A673 (cell line): ENCODE measurements around the gene ZBTB7B. TPM values are rescaled to one million over a fixed set of nuclear protein-coding genes. Genes with fewer than 3 reads are reported as not detected.
A peak's percentile ranks its signal among the peaks of the same experiment; 100 is the strongest.

Experiments used
- BruUV-seq: library from RNA; stranded (reverse); fragments of 400-500 nt; replicated peaks from 2 replicates; lab custom pipeline; 2021; lab: Mats Ljungman, UMichigan
- CTCF ChIA-PET: fragments of 300-600 bp; sonication (Branson Sonifier 250); formaldehyde crosslinking; loops from one replicate; lab custom pipeline; 2022; ENCODE audit warnings: antibody characterized with exemption; lab: Charles Lee
- POLR2A ChIA-PET: fragments of 300-600 bp; sonication (Branson Sonifier 250); formaldehyde crosslinking; loops from one replicate; lab custom pipeline; 2022; ENCODE audit warnings: antibody characterized with exemption; ENCODE audit not compliant: low non-redundant PET; lab: Charles Lee
- DNase-seq: peaks from one replicate; pipeline ENCODE4 v3.0.0-alpha.2; 2015; ENCODE audit warnings: low spot score
- H3K27ac ChIP-seq: fragments of 200-600 bp; sonication (generic); 2 replicates; pipeline ENCODE4 v1.5.1; 2016; ENCODE audit warnings: mixed run types, low read depth, mild to moderate bottlenecking, mixed read lengths, antibody characterized with exemption, low read length; ENCODE audit not compliant: poor library complexity, severe bottlenecking
- H3K27me3 ChIP-seq: fragments of 200-600 bp; sonication (generic); replicated peaks from 2 replicates; pipeline ENCODE4 v1.6.1; 2017; ENCODE audit warnings: mixed run types, low read depth, mild to moderate bottlenecking, mixed read lengths, antibody characterized with exemption, low read length; ENCODE audit not compliant: insufficient read depth, poor library complexity
- H3K36me3 ChIP-seq: fragments of 200-600 bp; sonication (generic); 2 replicates; pipeline ENCODE4 v1.6.1; 2016; ENCODE audit warnings: mixed run types, mild to moderate bottlenecking, mixed read lengths, antibody characterized with exemption, low read length; ENCODE audit not compliant: insufficient read depth, poor library complexity, severe bottlenecking
- H3K4me1 ChIP-seq: fragments of 200-600 bp; sonication (generic); 2 replicates; pipeline ENCODE4 v1.6.1; 2017; ENCODE audit warnings: mixed run types, mild to moderate bottlenecking, mixed read lengths, antibody characterized with exemption, low read length; ENCODE audit not compliant: insufficient read depth, poor library complexity, severe bottlenecking
- H3K4me3 ChIP-seq: fragments of 200-600 bp; sonication (generic); 2 replicates; pipeline ENCODE4 v1.5.1; 2016; ENCODE audit warnings: low read depth, mixed run types, mild to moderate bottlenecking, mixed read lengths, low read length; ENCODE audit not compliant: poor library complexity, severe bottlenecking
- H3K9me3 ChIP-seq: fragments of 200-600 bp; sonication (generic); 2 replicates; pipeline ENCODE4 v1.6.1; 2016; ENCODE audit warnings: mixed run types, low read depth, mild to moderate bottlenecking, mixed read lengths, antibody characterized with exemption, low read length; ENCODE audit not compliant: poor library complexity, severe bottlenecking
- EZH2 ChIP-seq: fragments of 200-600 bp; sonication (generic); IDR thresholded peaks from 2 replicates; pipeline ENCODE4 v1.6.1; 2017; ENCODE audit warnings: borderline replicate concordance, low read depth, mild to moderate bottlenecking, mixed read lengths, antibody characterized with exemption, low read length; ENCODE audit not compliant: poor library complexity, severe bottlenecking
- intact Hi-C: fragments of 100-400 bp; cut with micrococcal nuclease; formaldehyde crosslinking; loops from one replicate; pipeline ENCODE4 v1.10.0; 2022; ENCODE audit not compliant: unreplicated experiment
- total RNA-seq: library from RNA; stranded (reverse); gene quantifications from 2 replicates; pipeline ENCODE4 v1.2.3, GENCODE V29; 2021
- TF ChIP-seq, protein P1 (sequence below): fragments of 300-800, 200-600 bp; sonication (generic); conservative IDR thresholded peaks from 2 replicates; pipeline ENCODE4 v1.5.1; 2017; ENCODE audit warnings: low read depth, mild to moderate bottlenecking, antibody characterized with exemption, low read length, moderate library complexity, mixed read lengths

ZBTB7B gene
- total RNA-seq, 1 experiment from 2014 or later: 19.2 TPM

DNA sequence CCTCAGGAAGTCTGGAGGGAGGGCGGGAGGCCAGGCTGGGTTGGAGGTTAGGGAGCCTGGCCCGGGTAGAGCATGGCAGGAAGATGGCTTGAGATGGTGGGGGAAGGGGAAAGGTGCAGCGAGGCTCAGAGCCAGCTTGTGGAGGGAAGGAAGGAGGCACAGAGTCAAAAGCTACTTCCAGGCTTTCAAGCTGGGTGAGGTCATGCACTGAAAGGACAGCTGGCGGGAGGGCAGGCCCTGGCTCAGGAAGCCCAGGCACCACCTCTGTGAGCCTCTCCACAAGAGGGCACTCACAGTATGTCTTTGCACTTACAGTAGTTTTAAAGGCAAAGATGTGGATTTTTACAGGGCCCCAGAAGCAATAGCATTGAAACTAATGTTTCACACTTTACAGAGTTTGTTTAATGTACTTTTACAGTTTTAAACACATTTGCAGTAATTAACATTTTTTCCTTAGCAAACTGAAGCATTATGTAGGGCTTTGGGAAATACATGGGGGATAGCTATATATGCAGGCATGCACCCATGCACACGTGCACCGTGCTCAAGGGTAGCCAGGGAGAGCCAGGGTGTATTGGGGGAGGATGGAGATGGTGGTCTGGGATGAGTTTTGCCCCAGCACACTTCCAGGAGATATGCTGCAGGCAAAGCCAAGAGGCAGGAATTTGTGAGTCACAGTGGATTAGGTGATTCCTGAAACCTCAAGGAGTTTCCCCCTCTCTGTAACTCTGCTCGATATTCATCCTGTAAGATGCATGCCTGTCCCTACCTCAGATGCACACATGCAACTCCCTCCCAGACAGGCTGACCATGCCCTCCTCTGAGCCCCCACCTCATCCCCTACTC, 42.4 kb downstream of the ZBTB7B start:
- TF ChIP-seq, protein P1, sequence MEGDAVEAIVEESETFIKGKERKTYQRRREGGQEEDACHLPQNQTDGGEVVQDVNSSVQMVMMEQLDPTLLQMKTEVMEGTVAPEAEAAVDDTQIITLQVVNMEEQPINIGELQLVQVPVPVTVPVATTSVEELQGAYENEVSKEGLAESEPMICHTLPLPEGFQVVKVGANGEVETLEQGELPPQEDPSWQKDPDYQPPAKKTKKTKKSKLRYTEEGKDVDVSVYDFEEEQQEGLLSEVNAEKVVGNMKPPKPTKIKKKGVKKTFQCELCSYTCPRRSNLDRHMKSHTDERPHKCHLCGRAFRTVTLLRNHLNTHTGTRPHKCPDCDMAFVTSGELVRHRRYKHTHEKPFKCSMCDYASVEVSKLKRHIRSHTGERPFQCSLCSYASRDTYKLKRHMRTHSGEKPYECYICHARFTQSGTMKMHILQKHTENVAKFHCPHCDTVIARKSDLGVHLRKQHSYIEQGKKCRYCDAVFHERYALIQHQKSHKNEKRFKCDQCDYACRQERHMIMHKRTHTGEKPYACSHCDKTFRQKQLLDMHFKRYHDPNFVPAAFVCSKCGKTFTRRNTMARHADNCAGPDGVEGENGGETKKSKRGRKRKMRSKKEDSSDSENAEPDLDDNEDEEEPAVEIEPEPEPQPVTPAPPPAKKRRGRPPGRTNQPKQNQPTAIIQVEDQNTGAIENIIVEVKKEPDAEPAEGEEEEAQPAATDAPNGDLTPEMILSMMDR: peak; percentile 65
- no peak for TF ChIP-seq EZH2
- H3K4me1 ChIP-seq: peaks cover 6% of the 10 kb centered on the region
- peak; percentile 48 for DNase-seq
- no peaks in the 10 kb centered on the region for H3K27me3 ChIP-seq
- H3K9me3 ChIP-seq: no peaks in the 10 kb centered on the region
- ChIA-PET POLR2A (no interaction called here), CTCF (interaction anchor here (1.3 kb wide), 1 partner anchor 40 kb away, joined by 3 read pairs; no protein-coding TSS in a partner anchor)
- no peaks in the 10 kb centered on the region for H3K36me3 ChIP-seq
- H3K27ac ChIP-seq: no peak overlapping the region
- no peak overlapping the region for H3K4me3 ChIP-seq
- intact Hi-C loops: no loop called here
- no TSS peak for BruUV-seq

DNA sequence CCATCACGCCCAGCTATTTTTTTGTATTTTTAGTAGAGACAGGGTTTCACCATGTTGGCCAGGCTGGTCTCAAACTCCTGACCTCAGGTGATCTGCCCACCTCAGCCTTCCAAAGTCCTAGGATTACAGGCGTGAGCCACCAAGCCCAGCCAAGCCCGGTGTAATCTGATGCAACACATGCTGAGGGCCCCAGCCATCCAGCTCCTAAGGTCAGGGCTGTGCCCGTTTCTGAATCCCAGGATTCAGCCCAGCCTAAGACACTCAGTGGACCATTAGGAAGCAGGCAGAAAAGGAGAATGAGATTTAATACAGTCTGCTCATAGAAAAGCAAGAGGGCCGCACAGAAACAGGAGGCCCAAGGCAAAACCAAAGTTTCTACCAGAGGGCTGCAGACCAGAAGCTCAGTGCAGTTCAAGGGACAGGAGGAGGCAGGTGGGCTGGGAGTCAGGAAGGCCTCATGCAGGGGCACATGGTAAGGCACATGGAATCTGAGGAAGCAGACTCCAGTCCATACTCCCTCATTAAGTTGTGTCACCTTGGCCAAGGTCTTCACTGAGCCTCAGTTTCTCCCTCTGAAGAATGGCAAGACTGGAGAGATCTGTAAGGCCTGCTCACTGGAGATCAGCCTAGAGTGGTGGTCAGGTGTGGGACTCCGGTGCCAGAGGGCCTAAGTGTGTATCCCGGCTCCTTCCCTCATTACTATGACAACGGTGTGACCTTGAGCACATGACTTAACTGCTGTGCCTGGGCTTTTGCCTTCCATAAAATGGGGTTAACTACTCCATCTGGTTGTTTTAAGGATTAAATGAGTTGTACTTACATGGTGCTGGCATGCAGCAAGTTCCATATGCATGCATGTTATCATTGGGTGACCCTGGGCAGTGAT, 46.1 kb downstream of the ZBTB7B start:
- DNase-seq: no peak
- POLR2A ChIA-PET: no interaction called here

More for the DNA sequence above, 46.1 kb downstream of the ZBTB7B start:
- no peak overlapping the region for H3K27ac ChIP-seq
- TF ChIP-seq, protein P1: no peak
- no TSS peak for BruUV-seq
- CTCF ChIA-PET: interaction anchor here (0.6 kb wide), 1 partner anchor 132 kb away, joined by 3 read pairs; no protein-coding TSS in a partner anchor
- H3K9me3 ChIP-seq: no peaks in the 10 kb centered on the region
- no peaks in the 10 kb centered on the region for H3K36me3 ChIP-seq
- H3K27me3 ChIP-seq: no peaks in the 10 kb centered on the region
- peaks cover 20% of the 10 kb centered on the region for H3K4me1 ChIP-seq
- intact Hi-C loops: no loop called here
- no peak overlapping the region for H3K4me3 ChIP-seq
